Measurements from ENCODE around the gene UBE4B. TPM values are rescaled to one million over a fixed set of nuclear protein-coding genes. Genes with fewer than 3 reads are reported as not detected.

The UBE4B gene
- total RNA-seq, 1 donor from 2014 or later: 66.7 TPM

- Histone ChIP-seq H3F3A (ENCODE audit: low read depth) (peaks cover 3% of the 10 kb centered on the region), H3K9ac (no peak overlapping the region), H3K4me2 (no peak overlapping the region), H4K20me1 (ENCODE audit: low read depth) (peaks cover 49% of the 10 kb centered on the region), H3K36me3 (no peaks in the 10 kb centered on the region), H3K27me3 (no peaks in the 10 kb centered on the region), H3K4me1 (peaks cover 8% of the 10 kb centered on the region), H3K4me3 (no peak overlapping the region), H3K27ac (no peak overlapping the region), H3K79me2 (ENCODE audit: low read depth) (peaks cover 97% of the 10 kb centered on the region), H2AFZ (replicated peaks) (no peak overlapping the region), H3K9me3 (ENCODE audit: low read depth) (no peaks in the 10 kb centered on the region)
- H3K4me3 Mint-ChIP-seq: no peak overlapping the region
- H3K27ac Mint-ChIP-seq: no peak overlapping the region
- DNase-seq (ENCODE audit: low spot score): no peak
- H3K27me3 Mint-ChIP-seq (ENCODE audit: insufficient read depth, low read depth): no peaks in the 10 kb centered on the region
- TF ChIP-seq EZH2phosphoT487 (IDR thresholded peaks at IDR 0.05) (no peak), EZH2 (IDR thresholded peaks at IDR 0.05) (no peak), CTCF (IDR thresholded peaks at IDR 0.05) (no peak)
- no peaks in the 10 kb centered on the region for H3K9me3 Mint-ChIP-seq
- H3K4me1 Mint-ChIP-seq: peaks cover 22% of the 10 kb centered on the region
- peaks cover 36% of the 10 kb centered on the region for H3K36me3 Mint-ChIP-seq
Observed at GRCh38 chr1:10054465-10054864, 21.7 kb downstream of the UBE4B start.

GRCh38 chr1:10056599-10056987 is 23.8 kb downstream of the UBE4B start:
- no peak overlapping the region for H3K27ac Mint-ChIP-seq

GRCh38 chr1:10057343-10057742 is 24.6 kb downstream of the UBE4B start:
- Histone ChIP-seq H3K4me3 (no peak overlapping the region), H3K9ac (no peak overlapping the region), H3K27ac (no peak overlapping the region), H3K4me2 (no peak overlapping the region), H3K9me3 (ENCODE audit: low read depth) (no peaks in the 10 kb centered on the region), H3K36me3 (no peaks in the 10 kb centered on the region), H4K20me1 (ENCODE audit: low read depth) (peaks cover 45% of the 10 kb centered on the region), H2AFZ (replicated peaks) (no peak overlapping the region), H3K27me3 (no peaks in the 10 kb centered on the region), H3F3A (ENCODE audit: low read depth) (peaks cover 3% of the 10 kb centered on the region), H3K79me2 (ENCODE audit: low read depth) (peaks cover 97% of the 10 kb centered on the region), H3K4me1 (peaks cover 11% of the 10 kb centered on the region)
- H3K27ac Mint-ChIP-seq: no peak overlapping the region
- DNase-seq (ENCODE audit: low spot score): no peak
- no peaks in the 10 kb centered on the region for H3K27me3 Mint-ChIP-seq (ENCODE audit: insufficient read depth, low read depth)
- peaks cover 19% of the 10 kb centered on the region for H3K36me3 Mint-ChIP-seq
- peaks cover 18% of the 10 kb centered on the region for H3K4me1 Mint-ChIP-seq
- H3K4me3 Mint-ChIP-seq: no peak overlapping the region
- no peaks in the 10 kb centered on the region for H3K9me3 Mint-ChIP-seq
- TF ChIP-seq CTCF (IDR thresholded peaks at IDR 0.05): no peak
- no peak for TF ChIP-seq EZH2phosphoT487 (IDR thresholded peaks at IDR 0.05)
- no peak for TF ChIP-seq EZH2 (IDR thresholded peaks at IDR 0.05)

More at GRCh38 chr1:10056599-10056987, 23.8 kb downstream of the UBE4B start:
- no peak overlapping the region for H3K27ac ChIP-seq
- H3K27me3 ChIP-seq: no peaks in the 10 kb centered on the region
- H2AFZ ChIP-seq (replicated peaks): no peak overlapping the region
- no peak for TF ChIP-seq CTCF (IDR thresholded peaks at IDR 0.05)
- H3K4me1 ChIP-seq: peaks cover 11% of the 10 kb centered on the region
- H3K9me3 ChIP-seq (ENCODE audit: low read depth): no peaks in the 10 kb centered on the region
- no peak overlapping the region for H3K4me3 ChIP-seq
- peaks cover 20% of the 10 kb centered on the region for H3K4me1 Mint-ChIP-seq
- no peak overlapping the region for H3K9ac ChIP-seq
- H3K36me3 ChIP-seq: no peaks in the 10 kb centered on the region
- peaks cover 97% of the 10 kb centered on the region for H3K79me2 ChIP-seq (ENCODE audit: low read depth)
- H4K20me1 ChIP-seq (ENCODE audit: low read depth): peaks cover 47% of the 10 kb centered on the region
- no peaks in the 10 kb centered on the region for H3K9me3 Mint-ChIP-seq
- peaks cover 24% of the 10 kb centered on the region for H3K36me3 Mint-ChIP-seq
- no peak for DNase-seq (ENCODE audit: low spot score)
- H3F3A ChIP-seq (ENCODE audit: low read depth): peaks cover 3% of the 10 kb centered on the region
- H3K4me2 ChIP-seq: no peak overlapping the region
- no peak overlapping the region for H3K4me3 Mint-ChIP-seq
- H3K27me3 Mint-ChIP-seq (ENCODE audit: insufficient read depth, low read depth): no peaks in the 10 kb centered on the region
